Measurements from ENCODE around the gene MEIS1.

Gene MEIS1

DNA sequence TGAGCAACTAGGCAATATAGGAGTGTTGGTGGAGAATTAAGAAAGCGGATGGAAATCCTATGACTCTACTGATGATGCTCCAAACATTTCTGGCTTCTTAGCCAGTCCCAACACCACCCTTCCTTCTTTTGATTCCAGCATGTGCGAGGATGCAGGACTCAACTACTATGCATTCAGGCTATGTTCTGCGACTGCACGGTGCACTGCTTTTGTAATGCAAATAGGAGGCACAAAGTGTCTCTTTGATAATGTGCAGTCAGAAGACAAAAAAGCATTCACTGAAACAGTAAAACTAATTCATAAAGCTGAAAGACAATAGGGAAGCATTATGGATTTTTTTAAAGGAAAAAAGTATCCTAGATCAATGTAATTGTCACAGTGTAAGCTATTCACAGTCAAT, 106.7 kb downstream of the MEIS1 start:
- no peak for DNase-seq

DNA sequence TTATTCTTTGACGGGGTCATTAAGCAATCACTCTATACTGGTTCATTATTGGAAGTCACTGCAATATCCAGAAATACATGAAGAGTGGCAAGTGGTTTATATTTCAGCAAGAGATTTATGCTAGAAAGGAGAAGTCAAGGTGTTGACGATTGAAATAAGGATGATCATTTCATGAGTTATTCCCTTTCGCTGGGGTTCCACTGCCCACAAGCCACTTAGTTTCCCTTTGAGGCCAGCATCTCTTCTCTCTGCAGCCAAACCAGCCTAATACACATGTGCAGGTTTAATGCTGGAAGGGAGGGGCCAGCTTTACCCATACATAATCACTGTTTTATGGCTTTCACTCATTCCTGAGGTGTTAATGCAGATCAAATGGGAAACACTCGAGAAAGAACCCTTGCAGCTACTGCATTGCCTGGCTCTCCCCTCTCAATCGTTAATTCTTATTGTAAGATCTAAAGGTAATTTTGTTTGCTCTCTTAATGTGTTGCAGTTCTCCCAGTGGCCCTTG, 108.4 kb downstream of the MEIS1 start:
- DNase-seq: no peak

DNA sequence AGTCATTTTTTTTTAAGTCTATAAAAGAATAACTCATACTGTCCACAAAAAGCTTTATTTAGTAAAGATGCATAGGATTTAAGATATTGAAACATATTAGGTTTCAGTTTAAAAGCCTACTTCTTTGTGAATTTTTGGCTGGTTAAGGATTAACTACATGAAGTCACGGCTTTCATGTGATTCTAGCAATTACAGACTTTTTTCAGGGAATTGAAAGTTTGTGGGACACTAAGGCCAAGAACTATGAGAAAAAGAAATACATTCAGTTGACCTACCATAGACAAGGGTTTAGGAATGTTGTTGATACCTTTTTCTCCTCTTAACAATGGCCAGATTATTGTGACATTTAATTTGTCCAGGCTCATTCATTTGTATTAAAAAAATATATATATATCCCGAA, 109.3 kb downstream of the MEIS1 start:
- no peak for DNase-seq

DNA sequence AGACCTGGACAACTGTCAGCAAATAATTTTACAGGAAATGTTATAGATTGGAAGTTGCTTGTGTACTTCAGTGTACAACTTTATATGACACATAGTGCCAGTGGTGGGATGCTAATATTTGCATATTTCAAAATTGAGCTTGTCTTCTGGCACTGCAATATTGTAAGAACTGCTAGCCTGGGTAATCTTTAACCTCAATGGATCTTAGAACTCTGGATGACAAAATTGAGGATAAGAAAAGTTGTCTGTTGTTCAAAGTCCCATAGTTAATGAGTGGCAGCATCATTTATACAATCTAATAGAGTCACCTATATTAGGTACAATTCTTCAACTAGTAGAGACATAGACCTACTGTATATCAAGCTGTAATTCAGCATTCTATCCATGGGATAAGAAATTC, 110.3 kb downstream of the MEIS1 start:
- DNase-seq: no peak

DNA sequence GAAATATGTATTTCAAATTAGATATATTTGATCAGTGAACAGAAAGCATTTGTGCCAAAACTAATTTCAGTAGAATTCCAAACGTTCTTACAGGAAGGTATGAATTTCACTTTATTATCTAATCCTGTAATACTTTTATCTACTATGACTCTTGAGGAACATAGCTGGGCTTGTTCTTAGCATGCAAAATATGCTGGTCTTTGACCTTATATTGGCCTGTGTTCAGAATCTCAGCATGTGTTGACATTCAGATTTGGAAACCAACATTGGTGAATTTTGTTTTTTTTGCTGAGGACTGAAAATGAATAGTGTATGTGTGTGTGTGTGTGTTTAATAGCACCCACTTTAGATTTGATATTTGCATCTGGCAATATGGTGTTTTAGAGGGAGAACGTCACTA, 112.2 kb downstream of the MEIS1 start:
- DNase-seq: no peak

DNA sequence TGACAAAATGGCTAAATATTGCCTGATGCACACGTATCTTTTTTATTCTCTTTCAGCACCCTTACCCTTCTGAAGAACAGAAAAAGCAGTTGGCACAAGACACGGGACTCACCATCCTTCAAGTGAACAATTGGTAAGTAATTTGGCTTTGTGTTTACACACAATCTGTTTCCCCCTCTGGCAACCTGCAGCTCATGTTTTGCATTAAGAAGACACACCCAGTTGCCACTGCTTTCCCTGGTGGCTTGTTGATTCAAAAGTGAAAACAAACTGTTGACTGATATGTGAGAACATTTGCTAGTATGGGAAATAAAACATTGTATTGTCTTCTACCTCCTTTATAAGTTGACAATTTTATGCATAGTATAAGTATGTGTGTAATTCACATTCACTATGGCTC, 113.0 kb downstream of the MEIS1 start:
- DNase-seq: no peak

DNA sequence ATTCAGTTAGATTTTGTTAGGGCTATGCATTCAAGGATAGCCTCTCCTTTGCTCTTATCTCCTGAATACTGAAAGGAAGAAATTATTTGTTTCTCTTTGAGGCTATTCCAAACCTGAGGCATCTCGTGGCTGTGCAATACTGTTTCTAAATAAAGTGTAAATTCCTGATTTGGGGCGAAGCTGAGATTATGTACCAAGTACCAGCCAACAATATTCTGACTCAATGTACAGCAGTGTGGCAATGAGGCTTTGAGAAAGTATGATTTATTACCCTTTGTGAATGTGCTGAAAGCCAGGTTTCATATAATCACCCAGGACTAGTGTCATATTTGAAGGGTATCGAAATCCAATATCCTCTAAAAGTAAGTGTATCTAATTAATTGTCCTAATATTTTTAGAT, 113.5 kb downstream of the MEIS1 start:
- no peak for DNase-seq

DNA sequence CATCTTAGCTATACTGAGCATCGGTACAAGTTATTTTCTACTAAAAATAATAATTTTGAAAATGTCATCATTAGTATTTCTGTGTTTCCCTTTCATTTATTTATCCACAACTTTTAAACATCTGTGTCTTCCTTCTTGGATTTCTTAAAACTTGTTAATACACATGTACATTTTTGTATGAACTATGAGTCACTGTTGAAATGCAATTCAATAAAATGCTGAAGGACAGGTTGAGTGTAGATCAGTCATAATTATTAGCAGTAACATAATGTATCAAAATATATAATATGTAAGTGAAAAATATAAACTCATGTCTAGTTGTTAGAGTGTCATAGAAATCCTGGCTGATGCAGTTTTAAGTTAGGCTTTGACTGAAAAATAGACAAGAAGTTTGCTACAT, 115.9 kb downstream of the MEIS1 start:
- DNase-seq: no peak

DNA sequence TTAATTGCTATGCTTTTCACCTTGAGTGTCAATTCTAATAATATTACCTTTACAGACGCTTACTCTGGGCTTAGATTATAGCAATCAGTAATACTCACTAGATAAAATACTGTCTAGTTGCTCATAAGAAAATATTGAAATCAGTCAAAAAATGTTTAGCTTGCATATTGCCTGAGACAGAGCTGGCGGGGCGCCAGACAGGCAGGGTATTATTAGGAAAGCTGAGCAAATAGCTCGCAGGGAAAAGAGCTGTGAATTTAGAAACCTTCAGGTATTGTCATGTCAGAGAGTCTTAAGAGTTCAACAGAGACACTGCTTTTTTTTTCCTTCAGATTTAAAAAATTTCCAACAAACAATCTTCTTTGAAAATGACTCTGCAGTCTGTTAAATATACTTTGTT, 118.4 kb downstream of the MEIS1 start:
- DNase-seq: no peak

DNA sequence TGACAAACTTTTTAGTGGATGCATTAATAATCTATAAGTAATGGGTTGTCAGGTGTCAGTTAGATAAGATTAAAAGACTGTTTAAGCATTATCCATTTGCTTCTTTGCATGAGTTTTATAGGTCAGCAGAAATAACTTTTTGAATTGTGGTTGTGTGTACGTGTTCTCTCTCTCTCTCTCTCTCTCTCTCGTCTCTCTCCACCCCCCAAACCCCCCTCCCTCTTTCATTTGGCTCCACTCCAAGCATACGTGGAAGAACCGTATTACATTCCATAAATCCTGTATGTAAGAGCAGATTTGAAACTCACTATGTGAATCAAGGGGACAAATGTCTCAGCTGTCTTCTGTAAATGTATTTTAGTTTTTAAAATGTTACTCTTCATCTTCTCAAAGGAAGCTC, 120.2 kb downstream of the MEIS1 start:
- peak; percentile 73 for DNase-seq

DNA sequence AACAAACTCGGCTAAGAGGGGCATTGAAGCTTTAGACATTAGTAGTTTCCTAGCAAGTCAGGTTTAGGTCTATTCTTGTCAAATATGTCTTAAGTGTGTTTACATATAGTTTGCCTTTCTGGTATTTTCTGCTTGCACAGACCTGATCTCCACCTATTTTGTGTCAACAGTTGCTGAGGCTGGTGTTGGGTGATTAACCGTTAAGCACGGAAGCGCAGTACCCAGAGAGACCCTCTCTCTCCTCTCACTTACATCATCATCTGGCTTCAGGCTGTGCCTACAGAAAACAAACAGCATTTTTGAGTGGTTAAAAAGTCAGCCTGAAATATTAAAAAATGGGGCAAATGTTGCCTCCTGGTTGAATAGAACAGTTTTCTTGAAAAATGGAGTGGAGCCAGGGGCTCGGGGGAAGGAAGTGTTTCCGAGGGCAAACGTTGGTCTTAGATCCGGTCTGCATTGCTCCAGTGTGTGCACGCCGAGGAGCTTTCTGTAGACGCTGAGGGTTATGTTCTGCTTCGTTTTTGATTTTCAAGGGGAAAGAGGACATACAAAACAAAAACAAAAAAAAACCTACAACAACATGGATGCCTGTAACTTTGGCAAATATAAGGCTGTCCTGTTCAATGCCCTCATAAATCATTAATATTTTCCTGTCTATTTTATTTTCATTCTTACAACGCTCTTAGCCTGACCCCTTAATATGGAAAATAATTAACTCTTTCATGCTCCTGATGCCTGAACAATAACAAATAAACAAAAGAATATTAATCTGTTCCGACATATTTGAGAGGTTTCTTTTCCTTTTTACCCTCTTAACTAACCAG, 120.8 kb downstream of the MEIS1 start:
- no peak for DNase-seq

DNA sequence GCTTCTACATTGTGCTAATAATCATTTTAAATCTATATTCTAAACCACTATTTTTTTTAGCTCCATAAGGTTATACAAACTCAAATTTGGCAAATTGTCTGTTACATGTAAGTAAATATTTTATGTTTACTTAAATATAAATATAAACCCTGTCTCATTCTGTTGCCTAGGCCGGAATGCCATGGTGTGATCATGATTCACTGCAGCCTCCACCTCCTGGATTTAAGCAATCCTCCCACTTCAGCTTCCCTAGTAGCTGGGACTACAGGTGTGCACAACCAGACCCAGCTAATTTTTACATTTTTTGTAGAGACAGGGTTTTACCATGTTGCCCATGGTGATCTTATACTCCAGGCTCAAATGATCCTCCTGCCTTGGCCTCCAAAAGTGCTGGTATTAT, 124.7 kb downstream of the MEIS1 start:
- no peak for DNase-seq

DNA sequence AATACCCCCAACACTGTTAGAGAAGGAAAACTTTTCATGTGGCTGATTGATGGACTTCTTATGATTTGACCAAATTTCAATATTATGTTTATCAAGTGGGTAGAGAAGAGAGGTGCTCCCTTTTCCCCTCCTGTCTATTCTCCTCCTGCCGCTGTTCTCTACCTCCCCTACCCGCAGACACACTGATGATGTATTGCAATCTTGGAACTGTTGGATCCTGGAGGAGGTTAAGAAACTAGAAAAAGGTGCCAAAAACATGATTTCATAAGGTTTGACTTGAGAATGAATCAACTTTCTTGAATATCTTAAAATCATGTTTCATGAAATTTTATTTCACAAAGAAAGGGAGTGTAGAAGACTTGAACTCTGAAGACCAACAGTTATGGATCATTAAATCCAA, 125.8 kb downstream of the MEIS1 start:
- no peak for DNase-seq

DNA sequence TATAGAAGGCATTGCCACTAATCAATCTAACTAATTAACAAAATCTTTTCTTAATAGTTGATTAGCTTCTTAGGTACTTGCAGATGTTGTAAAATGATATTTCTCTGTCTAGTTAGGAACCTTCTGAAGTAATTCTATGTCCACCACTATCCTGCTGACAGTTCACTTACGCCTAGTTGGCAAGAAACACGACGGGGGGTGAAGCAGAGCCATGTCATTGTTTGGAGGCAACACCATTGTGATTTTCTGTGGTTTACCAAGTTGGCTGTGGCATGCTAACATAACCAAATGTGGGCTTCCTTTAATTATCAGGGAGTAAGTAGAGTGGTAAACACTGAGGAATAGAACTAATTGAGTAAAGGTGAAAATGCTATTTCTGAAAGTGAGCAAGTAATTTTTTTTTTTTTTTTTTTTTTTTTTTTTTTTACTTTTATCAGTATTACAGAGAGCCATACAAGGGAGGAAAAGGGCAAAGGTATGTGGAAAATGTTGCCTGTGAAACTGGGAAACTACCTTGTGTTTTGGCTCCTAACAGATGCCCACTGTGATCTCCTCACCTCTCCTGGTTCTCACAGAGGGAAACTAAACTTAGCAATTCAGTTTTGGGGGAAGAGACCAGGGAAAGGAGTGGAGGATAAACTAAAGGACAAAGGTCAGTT, 126.8 kb downstream of the MEIS1 start:
- no peak for DNase-seq

DNA sequence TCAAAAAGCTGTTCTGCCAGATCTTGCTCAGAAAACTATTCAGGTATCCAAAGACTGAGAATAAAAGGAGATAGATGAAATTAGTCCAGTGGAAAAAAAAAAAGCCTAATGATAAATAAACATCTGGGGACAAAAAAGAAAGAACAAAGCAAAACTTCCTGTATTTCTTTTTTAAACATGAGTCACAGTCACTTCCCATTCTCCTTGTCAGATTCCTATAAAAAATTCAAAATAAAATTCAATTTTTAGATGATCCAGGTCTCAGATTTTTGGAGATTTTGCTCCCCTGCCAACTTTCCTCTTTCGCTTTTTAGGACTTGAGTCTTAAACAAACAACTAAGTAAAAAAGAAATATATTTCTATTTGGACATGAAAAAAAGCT, 127.4 kb downstream of the MEIS1 start:
- DNase-seq: no peak

DNA sequence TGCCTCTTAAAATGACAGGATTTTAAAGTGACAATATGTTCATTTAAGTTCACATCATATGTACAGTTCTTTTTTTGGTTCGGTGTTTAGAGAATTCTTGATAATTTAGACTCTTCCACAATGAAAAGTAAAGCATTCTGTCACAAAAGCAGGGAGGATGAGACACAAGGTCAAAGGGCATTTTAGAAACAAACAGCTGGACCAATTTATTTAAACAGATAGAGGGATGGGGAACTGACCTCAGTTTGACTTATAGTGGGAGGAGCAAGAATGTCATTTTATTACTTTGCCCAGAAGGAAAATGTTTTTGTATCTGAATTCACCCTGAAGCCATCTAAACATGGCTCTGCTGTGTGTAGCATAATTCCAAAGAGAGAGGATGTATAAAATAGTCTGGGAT, 128.5 kb downstream of the MEIS1 start:
- DNase-seq: no peak

DNA sequence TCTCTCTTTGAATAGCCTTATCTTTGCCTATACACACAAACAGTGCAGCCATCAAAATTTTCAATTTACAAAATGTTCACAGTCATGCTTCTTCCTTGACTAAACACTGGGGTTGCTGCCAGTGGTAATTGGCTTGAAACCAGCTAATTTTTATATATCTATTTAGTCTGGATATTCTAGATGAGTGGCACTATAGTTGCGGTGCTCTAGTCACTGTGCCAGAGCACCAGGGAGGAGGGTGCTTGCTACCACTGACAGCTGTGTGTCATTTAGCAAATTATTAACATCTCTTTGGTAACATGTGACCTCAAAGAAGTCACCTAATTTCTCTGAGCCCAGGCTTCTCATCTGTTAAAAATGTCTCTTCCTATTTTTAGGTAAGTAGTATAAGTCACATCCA, 130.4 kb downstream of the MEIS1 start:
- DNase-seq: no peak

DNA sequence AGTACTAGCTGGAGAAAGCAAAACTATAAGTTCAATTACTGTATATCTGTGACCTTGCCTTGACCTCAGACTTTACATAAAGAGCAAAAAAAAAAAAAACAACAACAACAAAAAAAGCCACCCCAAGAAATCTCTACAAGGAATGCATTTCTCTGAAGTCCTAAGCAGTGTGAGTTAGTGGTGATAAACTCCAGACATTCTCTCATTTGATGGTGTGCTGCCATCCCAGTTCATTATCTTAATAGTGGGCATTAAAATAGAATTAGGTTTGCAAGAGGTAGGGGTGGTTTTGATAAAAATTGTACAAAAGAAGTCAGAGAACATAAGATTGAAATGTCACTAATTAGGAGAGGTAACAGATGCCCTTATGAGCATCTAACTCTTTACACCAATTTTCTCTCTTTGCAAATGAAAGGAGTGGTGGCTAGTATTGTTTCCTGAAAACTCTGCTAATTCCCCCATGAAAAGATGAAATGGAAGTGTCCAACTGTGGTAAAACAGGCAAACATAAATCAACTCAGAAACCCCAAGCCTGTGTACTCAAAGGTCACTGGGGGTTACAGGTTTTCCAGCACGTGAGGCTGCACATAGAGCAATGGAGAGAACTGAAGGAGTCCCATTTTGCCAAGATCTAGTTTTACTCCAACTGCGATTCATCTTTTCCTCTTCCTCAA, 131.9 kb downstream of the MEIS1 start:
- no peak for DNase-seq

DNA sequence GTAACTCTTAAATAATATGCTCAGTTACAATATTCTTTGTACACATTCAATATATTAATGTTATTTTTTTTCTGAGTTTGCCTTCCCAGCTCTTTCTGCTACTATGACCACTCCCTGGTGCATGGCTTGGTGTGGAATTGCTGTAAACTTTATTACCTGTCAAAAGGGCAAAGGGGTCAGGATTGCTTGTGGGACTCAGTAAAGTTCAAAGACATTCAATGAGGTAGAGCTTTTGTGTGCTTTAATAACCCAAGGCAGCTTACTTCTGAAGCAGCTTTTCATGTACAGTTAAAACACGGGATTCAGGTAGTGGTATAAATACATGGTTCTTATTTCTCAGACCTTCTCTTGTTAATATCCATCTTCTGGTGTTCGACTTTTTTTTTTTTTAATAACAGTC, 132.8 kb downstream of the MEIS1 start:
- DNase-seq: no peak

DNA sequence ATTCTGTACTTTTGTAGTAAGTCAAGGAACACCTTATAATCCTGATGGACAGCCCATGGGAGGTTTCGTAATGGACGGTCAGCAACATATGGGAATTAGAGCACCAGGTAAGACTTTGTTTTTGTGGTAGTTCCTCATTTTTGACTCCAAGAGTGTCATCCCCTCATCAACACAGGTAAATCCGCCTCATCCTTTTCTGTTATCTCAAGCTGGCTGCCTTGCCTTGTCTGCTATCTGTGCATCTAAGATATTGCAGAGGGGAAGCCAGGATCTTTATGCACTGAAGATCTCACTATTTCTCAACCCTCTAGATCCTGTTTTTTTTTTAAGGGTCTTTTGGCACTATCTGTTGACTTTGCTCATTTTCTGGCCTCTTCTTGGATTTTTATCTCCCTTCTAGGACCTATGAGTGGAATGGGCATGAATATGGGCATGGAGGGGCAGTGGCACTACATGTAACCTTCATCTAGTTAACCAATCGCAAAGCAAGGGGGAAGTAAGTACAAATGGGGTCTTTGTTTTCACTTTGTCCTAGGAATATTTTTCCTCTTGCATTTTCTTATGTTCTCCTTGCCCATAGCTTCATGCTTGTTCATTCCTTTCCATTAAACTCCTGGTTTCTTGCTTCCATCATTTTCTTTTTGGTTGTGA, 133.8 kb downstream of the MEIS1 start:
- no peak for DNase-seq

DNA sequence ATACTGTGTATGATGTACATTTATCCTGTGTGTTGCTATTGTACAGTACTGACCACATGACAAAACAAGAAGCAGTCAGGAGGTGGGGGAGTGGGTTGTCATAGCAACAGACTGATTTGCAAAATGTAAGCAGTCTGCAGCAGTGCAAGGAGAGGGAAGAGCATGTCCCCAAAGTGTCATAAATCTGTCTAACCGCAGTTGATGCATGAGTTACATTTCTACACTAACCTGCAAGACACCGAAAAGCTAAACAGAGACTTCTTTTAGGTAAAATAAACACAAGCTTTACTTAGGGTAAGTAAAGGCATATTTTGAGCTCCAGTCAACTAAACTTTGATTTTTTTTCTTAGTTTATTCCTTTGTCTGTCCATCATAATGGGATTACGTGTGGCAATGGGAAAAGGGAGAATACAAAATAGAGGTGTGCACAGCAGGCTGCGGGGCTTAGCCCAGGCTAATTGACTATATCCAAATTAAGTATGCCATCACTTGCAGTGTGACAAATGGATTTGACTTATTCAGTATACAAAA, 134.5 kb downstream of the MEIS1 start:
- peak; percentile 83 for DNase-seq

DNA sequence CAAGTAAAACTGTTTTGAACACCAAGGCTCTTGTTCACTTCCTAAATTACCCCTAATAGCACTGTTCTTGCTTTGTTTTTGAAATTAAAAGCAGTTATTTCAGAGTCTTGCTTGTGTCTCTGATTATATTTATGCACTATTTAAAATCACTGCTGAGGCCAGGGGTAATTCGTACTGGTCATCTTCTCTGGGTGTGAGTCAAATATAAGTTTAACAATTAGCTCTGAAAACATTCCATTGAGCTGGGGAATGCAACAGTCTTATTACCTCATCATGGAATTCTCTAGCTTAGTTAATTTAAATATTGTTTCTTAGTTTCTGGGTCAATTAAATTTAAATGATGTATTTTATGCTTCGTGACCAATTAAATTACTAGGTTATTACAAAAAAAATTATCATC, 135.0 kb downstream of the MEIS1 start:
- DNase-seq: no peak

DNA sequence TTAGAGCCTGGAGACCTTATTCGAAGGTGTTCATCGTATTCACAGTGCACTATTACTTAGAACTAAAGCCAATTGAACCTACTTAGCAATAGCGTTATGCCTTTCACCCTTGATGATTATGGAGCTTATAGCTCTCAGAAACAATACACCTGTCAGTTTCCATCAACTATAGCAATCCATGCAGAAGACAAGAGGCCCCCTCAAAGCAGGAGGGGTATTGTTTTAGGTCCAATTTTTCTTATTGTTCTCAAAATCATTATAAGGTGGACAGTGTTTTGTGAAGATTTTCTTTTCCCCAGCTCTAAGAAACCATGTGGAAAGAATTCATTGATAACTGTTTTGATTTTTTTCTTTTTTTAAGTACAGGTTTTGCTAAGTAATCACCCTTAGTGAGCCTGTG, 135.5 kb downstream of the MEIS1 start:
- DNase-seq: no peak
